NCI-H82 (cell line): Measurements from ENCODE around the gene CACNA2D3.

ENCODE experiments used
- DNase-seq: peaks from one replicate; lab custom pipeline; 2025; lab: John Stamatoyannopoulos, UW

CACNA2D3 gene

GRCh38 chr3:55007971-55008370 lies 885.6 kb downstream of the CACNA2D3 start:
- DNase-seq: no peak

- DNase-seq: no peak
These were observed 887.0 kb downstream of the CACNA2D3 start for GRCh38 chr3:55009372-55009771.

- DNase-seq: no peak
These were observed 889.7 kb downstream of the CACNA2D3 start for GRCh38 chr3:55012091-55012490.

- peak; percentile 14 for DNase-seq
These were observed 891.0 kb downstream of the CACNA2D3 start for GRCh38 chr3:55013145-55013925.

GRCh38 chr3:55014081-55014480 lies 891.7 kb downstream of the CACNA2D3 start:
- DNase-seq: no peak

GRCh38 chr3:55014906-55015305 lies 892.6 kb downstream of the CACNA2D3 start:
- no peak for DNase-seq

GRCh38 chr3:55017876-55018275 lies 895.5 kb downstream of the CACNA2D3 start:
- no peak for DNase-seq

- DNase-seq: no peak
These were observed 908.6 kb downstream of the CACNA2D3 start for GRCh38 chr3:55030938-55031337.

- no peak for DNase-seq
These were observed 914.7 kb downstream of the CACNA2D3 start for GRCh38 chr3:55036883-55037577.

GRCh38 chr3:55042591-55042990 lies 920.2 kb downstream of the CACNA2D3 start:
- no peak for DNase-seq

GRCh38 chr3:55044486-55044885 lies 922.1 kb downstream of the CACNA2D3 start:
- no peak for DNase-seq

GRCh38 chr3:55059027-55059629 lies 936.8 kb downstream of the CACNA2D3 start:
- no peak for DNase-seq

- DNase-seq: peak; percentile 61
These were observed 938.8 kb downstream of the CACNA2D3 start for GRCh38 chr3:55060896-55061719.

GRCh38 chr3:55061720-55062034 lies 939.3 kb downstream of the CACNA2D3 start:
- DNase-seq: no peak

- DNase-seq: no peak
These were observed 941.8 kb downstream of the CACNA2D3 start for GRCh38 chr3:55064164-55064563.

GRCh38 chr3:55065331-55065730 lies 943.0 kb downstream of the CACNA2D3 start:
- DNase-seq: no peak

GRCh38 chr3:55066551-55067047 lies 944.2 kb downstream of the CACNA2D3 start:
- no peak for DNase-seq

GRCh38 chr3:55069950-55070349 lies 947.6 kb downstream of the CACNA2D3 start:
- no peak for DNase-seq

- no peak for DNase-seq
These were observed 952.4 kb downstream of the CACNA2D3 start for GRCh38 chr3:55074796-55075195.

- DNase-seq: no peak
These were observed 953.5 kb downstream of the CACNA2D3 start for GRCh38 chr3:55075846-55076245.

GRCh38 chr3:55077726-55078125 lies 955.4 kb downstream of the CACNA2D3 start:
- no peak for DNase-seq

GRCh38 chr3:55078876-55079275 lies 956.5 kb downstream of the CACNA2D3 start:
- peak; percentile 39 for DNase-seq
